ENCODE measurements around the gene MECP2.

GRCh38 chrX:154032160-154032559 lies 65.4 kb downstream of the MECP2 start:
- no peak for TF ChIP-seq EGR1 (IDR thresholded peaks at IDR 0.05; ENCODE audit: borderline replicate concordance in 1 of 2, low read depth in 2 of 2, low read length in 2 of 2)
- no peak for TF ChIP-seq MYC (IDR thresholded peaks at IDR 0.05; ENCODE audit: insufficient read depth, insufficient read length, insufficient replicate concordance, low read length, severe bottlenecking)
- no peak for TF ChIP-seq GABPA (IDR thresholded peaks at IDR 0.05; ENCODE audit: low read depth)
- no peak for TF ChIP-seq USF2 (IDR thresholded peaks at IDR 0.05; ENCODE audit: borderline replicate concordance, low read depth, low read length)
- no peak for TF ChIP-seq NFXL1 (IDR thresholded peaks at IDR 0.05; ENCODE audit: borderline replicate concordance)
- no peak for TF ChIP-seq MEF2A (IDR thresholded peaks at IDR 0.05; ENCODE audit: insufficient read depth, low read depth, low read length)
- no peak for TF ChIP-seq TCF3 (IDR thresholded peaks at IDR 0.05; ENCODE audit: borderline replicate concordance, insufficient read depth, low read depth, low read length)
- no peak for TF ChIP-seq ZBTB33 (IDR thresholded peaks at IDR 0.05)
- no peak for TF ChIP-seq ZZZ3 (IDR thresholded peaks at IDR 0.05; ENCODE audit: control insufficient read depth, insufficient read length, low read depth)
- no peak for TF ChIP-seq CTCF (IDR thresholded peaks at IDR 0.05 in 2 of 3, conservative IDR thresholded peaks at IDR 0.05 in 1 of 3; ENCODE audit: control insufficient read depth in 2 of 3, extremely low read depth in 1 of 3, insufficient read depth in 1 of 3, low read depth in 3 of 3, low read length in 3 of 3)

Data from GM12878 (cell line).